Neural progenitor cell (in vitro differentiated cells): ENCODE measurements around the gene AUH.

ENCODE experiments used
- CTCF ChIP-seq: fragments of 200-600 bp; sonication (generic); IDR thresholded peaks from 2 replicates; pipeline ENCODE4 v1.5.1; 2017; ENCODE audit warnings: antibody characterized with exemption, mild to moderate bottlenecking
- EZH2 ChIP-seq: fragments of 200-600 bp; sonication (generic); IDR thresholded peaks from 2 replicates; pipeline ENCODE4 v1.6.1; 2017; ENCODE audit warnings: antibody characterized with exemption, mild to moderate bottlenecking, moderate library complexity

GRCh38 chr9:91190062-91190461 is 171.7 kb downstream of the AUH start:
- TF ChIP-seq EZH2: no peak
- TF ChIP-seq CTCF: no peak
